Measurements from ENCODE around the gene CDC7.

The CDC7 gene

DNA sequence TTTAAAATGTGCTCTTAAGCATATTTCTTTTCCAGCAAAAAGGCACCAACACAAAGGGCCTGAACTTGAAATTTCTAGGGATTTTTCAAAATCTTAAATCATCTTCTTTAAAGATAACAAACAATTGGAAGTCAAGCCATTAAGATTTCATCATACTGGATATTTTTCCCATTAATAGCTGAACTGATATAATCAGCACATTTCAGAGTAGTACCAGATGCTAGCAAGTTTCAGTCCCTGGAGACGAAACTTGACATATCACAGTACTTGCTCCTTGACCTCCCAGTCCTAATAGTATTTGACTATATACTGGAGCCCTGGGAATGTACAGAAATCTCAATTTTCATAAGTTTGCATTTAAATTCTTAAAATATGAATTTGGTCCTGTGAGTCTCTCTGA lies 10.2 kb upstream of the CDC7 start:
- no peak for DNase-seq
- no peaks in the 10 kb centered on the region for H3K9me3 ChIP-seq (replicated peaks; ENCODE audit: insufficient read depth, low read length)
- no peaks in the 10 kb centered on the region for H3K9me2 ChIP-seq (replicated peaks; ENCODE audit: insufficient read depth, low read length)
- no peaks in the 10 kb centered on the region for H3K4me1 ChIP-seq (ENCODE audit: low read length)
- no peaks in the 10 kb centered on the region for H3K36me3 ChIP-seq (replicated peaks; ENCODE audit: insufficient read depth, low read length)
- H3K4me2 ChIP-seq (ENCODE audit: low read depth, low read length): no peak overlapping the region
- no peaks in the 10 kb centered on the region for H3F3A ChIP-seq (ENCODE audit: insufficient read depth, low read length)
- no peak overlapping the region for H3K27ac ChIP-seq (ENCODE audit: low read length)
- no peak for TF ChIP-seq EZH2 (optimal IDR thresholded peaks at IDR 0.05; ENCODE audit: low read depth, low read length)
- TF ChIP-seq CTCF (IDR thresholded peaks at IDR 0.05; ENCODE audit: low read length): no peak
- TF ChIP-seq EZH2phosphoT487 (IDR thresholded peaks at IDR 0.05; ENCODE audit: low read length): no peak
- no peak overlapping the region for H3K9ac ChIP-seq (ENCODE audit: low read length)
- H3K27me3 ChIP-seq (replicated peaks; ENCODE audit: insufficient read depth, low read length): no peaks in the 10 kb centered on the region
- H4K20me1 ChIP-seq (ENCODE audit: insufficient read depth, low read length): no peaks in the 10 kb centered on the region
- no peak overlapping the region for H3K4me3 ChIP-seq (ENCODE audit: low read length)
- H2AFZ ChIP-seq (ENCODE audit: low read length): no peak overlapping the region
- no peaks in the 10 kb centered on the region for H3K79me2 ChIP-seq (ENCODE audit: low read length)

GRCh38 chr1:91498035-91498434 lies 2.6 kb upstream of the CDC7 start:
- H2AFZ ChIP-seq (ENCODE audit: low read length): no peak overlapping the region
- H3F3A ChIP-seq (ENCODE audit: insufficient read depth, low read length): peaks cover 5% of the 10 kb centered on the region; the same call in 1 of the 2 replicates
- H3K4me2 ChIP-seq (ENCODE audit: low read depth, low read length): no peak overlapping the region
- TF ChIP-seq EZH2phosphoT487 (IDR thresholded peaks at IDR 0.05; ENCODE audit: low read length) (no peak), EZH2 (optimal IDR thresholded peaks at IDR 0.05; ENCODE audit: low read depth, low read length) (no peak), CTCF (IDR thresholded peaks at IDR 0.05; ENCODE audit: low read length) (no peak)
- peaks cover 16% of the 10 kb centered on the region for H3K4me1 ChIP-seq (ENCODE audit: low read length)
- no peaks in the 10 kb centered on the region for H3K9me3 ChIP-seq (replicated peaks; ENCODE audit: insufficient read depth, low read length)
- peaks cover 18% of the 10 kb centered on the region for H3K79me2 ChIP-seq (ENCODE audit: low read length)
- H3K36me3 ChIP-seq (replicated peaks; ENCODE audit: insufficient read depth, low read length): no peaks in the 10 kb centered on the region
- H3K27me3 ChIP-seq (replicated peaks; ENCODE audit: insufficient read depth, low read length): no peaks in the 10 kb centered on the region
- no peak for DNase-seq
- H3K4me3 ChIP-seq (ENCODE audit: low read length): no peak overlapping the region
- no peak overlapping the region for H3K9ac ChIP-seq (ENCODE audit: low read length)
- H3K9me2 ChIP-seq (replicated peaks; ENCODE audit: insufficient read depth, low read length): no peaks in the 10 kb centered on the region
- no peaks in the 10 kb centered on the region for H4K20me1 ChIP-seq (ENCODE audit: insufficient read depth, low read length)
- H3K27ac ChIP-seq (ENCODE audit: low read length): no peak overlapping the region

DNA sequence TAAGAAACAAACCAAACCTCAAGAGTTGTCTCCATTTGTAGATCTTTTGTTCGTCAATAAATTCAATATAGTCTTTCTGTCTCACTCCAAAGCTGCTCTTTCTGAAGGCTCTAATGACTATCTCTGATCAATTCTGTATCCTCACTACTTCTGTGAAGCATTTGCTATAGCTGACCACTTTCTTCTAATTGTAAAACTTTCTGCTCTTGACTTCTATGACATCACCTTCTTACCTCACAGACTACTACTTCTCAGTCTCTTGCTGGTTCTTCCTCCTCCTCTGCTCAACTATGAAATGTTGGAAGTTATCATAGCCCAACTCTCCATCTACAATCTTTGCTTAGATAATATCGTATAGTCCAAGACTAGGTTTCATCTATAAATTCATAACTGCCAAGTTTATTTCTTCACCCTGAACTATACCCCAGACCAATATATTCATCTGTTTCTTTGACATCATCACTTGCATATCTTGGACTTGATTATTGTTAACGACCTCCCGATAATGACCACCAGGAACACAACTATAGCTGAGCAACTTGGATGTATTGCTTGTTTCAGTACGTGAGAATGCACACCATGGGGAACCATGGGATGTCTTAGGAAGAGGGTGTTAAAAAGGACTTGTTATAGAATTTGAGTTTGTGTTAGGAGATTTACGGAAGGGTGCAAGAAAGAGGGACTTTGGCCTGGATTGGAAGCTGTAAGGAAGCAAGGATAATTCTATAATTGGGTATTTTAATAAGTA lies 2.0 kb upstream of the CDC7 start:
- DNase-seq: no peak
- H3K4me2 ChIP-seq (ENCODE audit: low read depth, low read length): no peak overlapping the region
- H3K9me3 ChIP-seq (replicated peaks; ENCODE audit: insufficient read depth, low read length): no peaks in the 10 kb centered on the region
- H3K36me3 ChIP-seq (replicated peaks; ENCODE audit: insufficient read depth, low read length): no peaks in the 10 kb centered on the region
- no peaks in the 10 kb centered on the region for H3K9me2 ChIP-seq (replicated peaks; ENCODE audit: insufficient read depth, low read length)
- no peak for TF ChIP-seq EZH2 (optimal IDR thresholded peaks at IDR 0.05; ENCODE audit: low read depth, low read length)
- TF ChIP-seq CTCF (IDR thresholded peaks at IDR 0.05; ENCODE audit: low read length): no peak
- no peak for TF ChIP-seq EZH2phosphoT487 (IDR thresholded peaks at IDR 0.05; ENCODE audit: low read length)
- H3K4me3 ChIP-seq (ENCODE audit: low read length): no peak overlapping the region
- H3K27ac ChIP-seq (ENCODE audit: low read length): no peak overlapping the region
- no peak overlapping the region for H3K9ac ChIP-seq (ENCODE audit: low read length)
- H3K27me3 ChIP-seq (replicated peaks; ENCODE audit: insufficient read depth, low read length): no peaks in the 10 kb centered on the region
- peaks cover 24% of the 10 kb centered on the region for H3K79me2 ChIP-seq (ENCODE audit: low read length)
- H4K20me1 ChIP-seq (ENCODE audit: insufficient read depth, low read length): no peaks in the 10 kb centered on the region
- H3F3A ChIP-seq (ENCODE audit: insufficient read depth, low read length): peaks cover 5% of the 10 kb centered on the region; the same call in 1 of the 2 replicates
- H3K4me1 ChIP-seq (ENCODE audit: low read length): peaks cover 20% of the 10 kb centered on the region
- H2AFZ ChIP-seq (ENCODE audit: low read length): no peak overlapping the region
